ENCODE data around the gene MX2.
"Not testable (repeated sequence)": the region's sequence is repeated elsewhere in the genome, so short reads cannot be mapped to it uniquely, and the experiment has no call there.

- not testable (repeated sequence) for TF ChIP-seq BRCA1 (IDR thresholded peaks at IDR 0.05; ENCODE audit: low read depth, low read length)
- TF ChIP-seq, protein P1, sequence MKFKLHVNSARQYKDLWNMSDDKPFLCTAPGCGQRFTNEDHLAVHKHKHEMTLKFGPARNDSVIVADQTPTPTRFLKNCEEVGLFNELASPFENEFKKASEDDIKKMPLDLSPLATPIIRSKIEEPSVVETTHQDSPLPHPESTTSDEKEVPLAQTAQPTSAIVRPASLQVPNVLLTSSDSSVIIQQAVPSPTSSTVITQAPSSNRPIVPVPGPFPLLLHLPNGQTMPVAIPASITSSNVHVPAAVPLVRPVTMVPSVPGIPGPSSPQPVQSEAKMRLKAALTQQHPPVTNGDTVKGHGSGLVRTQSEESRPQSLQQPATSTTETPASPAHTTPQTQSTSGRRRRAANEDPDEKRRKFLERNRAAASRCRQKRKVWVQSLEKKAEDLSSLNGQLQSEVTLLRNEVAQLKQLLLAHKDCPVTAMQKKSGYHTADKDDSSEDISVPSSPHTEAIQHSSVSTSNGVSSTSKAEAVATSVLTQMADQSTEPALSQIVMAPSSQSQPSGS (IDR thresholded peaks at IDR 0.05; ENCODE audit: low read length): not testable (repeated sequence)
Observed at GRCh38 chr21:41420998-41421397, 59.2 kb downstream of the MX2 start.
